AG09309 (cell line): ENCODE results near the gene THAP7.

Source experiments
- DNase-seq: peaks from one replicate; pipeline ENCODE4 v3.0.0-alpha.2; 2010; ENCODE audit warnings: low read depth
- H3K4me3 ChIP-seq: 2 replicates; pipeline ENCODE4 v1.5.1; 2011; ENCODE audit warnings: mild to moderate bottlenecking, low read depth, low read length, moderate library complexity; ENCODE audit not compliant: control insufficient read depth
- TF ChIP-seq, protein P1 (sequence below): IDR thresholded peaks from 2 replicates; pipeline ENCODE4 v1.5.1; 2011; ENCODE audit warnings: mild to moderate bottlenecking, low read depth, low read length, inconsistent platforms; ENCODE audit not compliant: insufficient read depth, control insufficient read depth; ENCODE audit errors: missing control alignments

THAP7 gene

DNA sequence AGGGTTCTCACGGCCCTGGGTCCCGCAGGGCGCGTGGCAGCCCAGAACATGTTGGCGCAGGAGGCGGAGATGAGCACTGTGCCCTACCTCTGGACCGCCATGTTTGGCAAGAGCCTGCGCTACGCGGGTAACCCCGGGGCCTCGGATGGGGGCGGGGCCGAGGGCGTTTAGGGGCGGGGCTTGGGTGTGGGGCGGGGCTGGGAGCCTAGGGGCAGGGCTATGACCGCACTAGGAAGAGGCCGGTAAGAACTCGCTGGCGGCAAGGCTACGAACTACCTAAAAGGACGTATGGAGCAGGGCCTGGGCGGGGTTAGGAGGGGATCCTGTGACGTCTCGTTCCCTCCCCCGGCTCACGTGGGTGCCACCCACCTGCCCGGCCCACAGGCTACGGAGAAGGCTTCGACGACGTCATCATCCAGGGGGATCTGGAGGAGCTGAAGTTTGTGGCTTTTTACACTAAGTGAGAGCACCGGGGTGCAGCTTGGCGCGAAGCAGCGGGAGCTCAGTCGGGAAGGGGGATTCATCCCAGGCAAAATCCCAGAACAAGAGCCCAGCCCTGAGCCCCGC, 22.6 kb downstream of the THAP7 start:
- no peak for DNase-seq
- no peak overlapping the region for H3K4me3 ChIP-seq
- TF ChIP-seq, protein P1, sequence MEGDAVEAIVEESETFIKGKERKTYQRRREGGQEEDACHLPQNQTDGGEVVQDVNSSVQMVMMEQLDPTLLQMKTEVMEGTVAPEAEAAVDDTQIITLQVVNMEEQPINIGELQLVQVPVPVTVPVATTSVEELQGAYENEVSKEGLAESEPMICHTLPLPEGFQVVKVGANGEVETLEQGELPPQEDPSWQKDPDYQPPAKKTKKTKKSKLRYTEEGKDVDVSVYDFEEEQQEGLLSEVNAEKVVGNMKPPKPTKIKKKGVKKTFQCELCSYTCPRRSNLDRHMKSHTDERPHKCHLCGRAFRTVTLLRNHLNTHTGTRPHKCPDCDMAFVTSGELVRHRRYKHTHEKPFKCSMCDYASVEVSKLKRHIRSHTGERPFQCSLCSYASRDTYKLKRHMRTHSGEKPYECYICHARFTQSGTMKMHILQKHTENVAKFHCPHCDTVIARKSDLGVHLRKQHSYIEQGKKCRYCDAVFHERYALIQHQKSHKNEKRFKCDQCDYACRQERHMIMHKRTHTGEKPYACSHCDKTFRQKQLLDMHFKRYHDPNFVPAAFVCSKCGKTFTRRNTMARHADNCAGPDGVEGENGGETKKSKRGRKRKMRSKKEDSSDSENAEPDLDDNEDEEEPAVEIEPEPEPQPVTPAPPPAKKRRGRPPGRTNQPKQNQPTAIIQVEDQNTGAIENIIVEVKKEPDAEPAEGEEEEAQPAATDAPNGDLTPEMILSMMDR: no peak

DNA sequence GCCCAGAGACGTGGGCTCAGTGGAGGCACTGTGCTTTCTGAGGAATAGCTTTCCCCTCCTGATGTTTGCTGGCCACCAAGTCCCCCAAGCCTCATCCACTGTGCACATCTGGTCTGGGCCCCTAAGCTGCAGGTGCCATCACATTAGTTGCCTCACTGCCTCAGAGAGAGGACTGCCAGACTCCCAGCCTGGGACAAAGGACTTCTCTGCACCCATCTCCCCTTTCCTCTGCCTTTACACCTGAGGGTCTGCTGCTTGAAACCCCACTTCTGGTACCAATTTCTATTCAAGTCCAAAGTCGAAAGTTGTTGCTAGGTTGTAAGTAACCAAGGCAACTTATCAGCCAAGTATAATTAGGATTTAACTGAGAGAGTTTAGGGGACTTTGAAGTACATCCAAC, 23.5 kb downstream of the THAP7 start:
- no peak for DNase-seq
- TF ChIP-seq, protein P1: no peak
- no peak overlapping the region for H3K4me3 ChIP-seq

DNA sequence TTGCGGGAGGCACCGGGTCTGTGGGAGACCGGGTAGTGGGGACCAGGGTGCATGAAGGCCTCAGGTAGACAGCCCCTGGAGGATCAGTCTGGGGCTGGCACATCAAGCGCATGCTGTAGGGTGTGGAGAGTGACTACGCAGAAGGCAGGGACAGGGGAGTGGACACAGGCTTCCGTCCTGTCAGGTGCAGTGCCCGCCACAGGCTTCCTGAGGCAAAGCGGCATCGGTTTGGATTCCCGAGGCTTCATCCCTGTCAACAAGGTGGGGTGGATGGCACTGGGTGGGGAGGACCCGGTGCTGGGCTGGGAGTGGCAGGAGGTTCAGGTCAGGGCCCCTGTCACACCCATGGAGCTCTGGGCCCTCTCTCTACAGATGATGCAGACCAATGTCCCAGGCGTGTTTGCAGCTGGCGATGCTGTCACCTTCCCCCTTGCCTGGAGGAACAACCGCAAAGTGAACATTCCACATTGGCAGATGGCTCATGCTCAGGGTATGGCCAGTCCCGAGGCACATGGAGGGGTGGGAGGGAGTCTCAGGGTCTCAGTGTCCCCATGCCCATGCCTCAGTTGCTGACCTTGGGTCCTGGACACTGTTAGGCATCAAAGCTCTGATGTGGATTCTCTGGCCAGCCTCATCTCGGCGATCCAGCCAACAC, 24.3 kb downstream of the THAP7 start:
- TF ChIP-seq, protein P1: no peak
- H3K4me3 ChIP-seq: no peak overlapping the region
- DNase-seq: no peak

DNA sequence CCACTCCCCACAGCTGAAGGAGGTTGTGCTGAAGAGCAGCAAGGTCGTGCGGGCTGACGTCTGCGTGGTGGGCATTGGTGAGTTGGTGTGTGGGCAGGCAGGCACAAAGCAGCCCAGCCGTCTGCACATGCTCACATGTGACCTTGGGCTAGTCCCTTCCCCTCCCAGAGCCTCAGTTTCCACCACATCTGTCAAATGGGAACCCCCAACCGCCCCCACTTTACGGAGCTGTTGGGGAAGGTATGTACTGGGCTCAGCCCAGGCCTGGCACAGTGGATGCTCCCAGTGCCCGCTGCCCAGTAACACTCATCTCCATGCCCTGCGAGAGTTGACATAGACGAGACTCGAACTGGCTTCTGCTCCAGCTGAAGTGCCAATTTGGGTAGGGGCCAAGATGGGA, 24.9 kb downstream of the THAP7 start:
- DNase-seq: no peak
- TF ChIP-seq, protein P1: no peak
- no peak overlapping the region for H3K4me3 ChIP-seq

DNA sequence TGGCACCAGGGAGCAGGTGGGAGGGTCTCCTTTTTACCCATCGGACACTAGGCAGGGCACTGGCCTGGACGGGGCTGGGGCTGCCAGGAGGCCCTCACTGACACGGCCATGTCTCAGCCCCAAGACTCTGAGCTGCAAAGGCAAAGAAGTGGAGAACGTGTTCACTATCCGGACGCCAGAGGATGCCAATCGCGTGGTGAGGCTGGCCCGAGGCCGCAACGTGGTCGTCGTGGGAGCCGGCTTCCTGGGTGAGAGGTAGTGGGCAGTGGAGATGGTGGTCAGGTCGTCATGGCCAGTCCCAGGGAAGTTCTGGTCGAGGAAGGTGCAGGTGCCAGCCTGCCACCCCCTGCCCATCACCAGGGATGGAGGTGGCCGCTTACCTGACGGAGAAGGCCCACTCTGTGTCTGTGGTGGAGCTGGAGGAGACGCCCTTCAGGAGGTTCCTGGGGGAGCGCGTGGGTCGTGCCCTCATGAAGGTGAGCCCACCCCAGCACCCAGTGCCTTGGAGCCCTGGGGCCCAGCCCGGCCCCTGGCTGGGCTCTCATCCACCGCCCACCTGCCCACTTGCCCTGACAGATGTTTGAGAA, 25.5 kb downstream of the THAP7 start:
- DNase-seq: no peak
- no peak overlapping the region for H3K4me3 ChIP-seq
- TF ChIP-seq, protein P1: no peak

DNA sequence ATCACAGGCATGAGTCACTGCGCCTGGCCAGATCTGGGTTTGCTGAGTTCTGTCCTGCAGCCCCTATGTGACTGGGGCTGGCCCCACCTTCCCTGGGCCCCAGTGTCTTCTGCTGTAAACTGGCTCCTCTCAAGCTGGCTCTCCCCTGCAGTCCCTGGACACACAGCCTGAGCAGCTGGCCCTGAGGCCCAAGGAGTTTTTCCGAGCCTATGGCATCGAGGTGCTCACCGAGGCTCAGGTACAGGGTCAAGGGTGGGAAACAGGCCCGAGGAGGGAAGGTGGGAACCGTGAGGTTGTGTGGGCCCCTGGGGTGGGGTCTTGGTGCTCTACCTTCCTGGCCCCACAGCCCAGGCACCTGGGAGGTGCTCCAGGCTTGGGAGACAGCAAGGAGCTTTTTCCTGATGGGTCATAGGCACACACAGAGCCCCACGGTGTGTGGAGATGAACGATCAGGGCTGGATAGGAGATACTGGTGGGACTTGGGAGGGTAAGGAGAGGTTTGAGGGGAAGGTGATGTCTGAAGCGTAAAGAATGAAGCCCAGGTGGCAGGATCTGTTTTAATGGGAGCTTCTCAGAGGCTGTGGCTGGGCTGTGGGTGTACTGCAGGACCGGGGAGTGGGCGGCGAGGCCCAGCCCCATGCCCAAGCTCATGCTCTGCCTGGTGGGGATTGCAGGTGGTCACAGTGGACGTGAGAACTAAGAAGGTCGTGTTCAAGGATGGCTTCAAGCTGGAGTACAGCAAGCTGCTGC, 26.2 kb downstream of the THAP7 start:
- no peak overlapping the region for H3K4me3 ChIP-seq
- TF ChIP-seq, protein P1: no peak
- DNase-seq: no peak
